ENCODE measurements around the gene PARN.

- TF ChIP-seq EZH2 (IDR thresholded peaks at IDR 0.05), result no peak
- no peak for TF ChIP-seq POLR2AphosphoS5 (IDR thresholded peaks at IDR 0.05; ENCODE audit: borderline replicate concordance, low read depth, low read length)
- TF ChIP-seq FOXP2 (optimal IDR thresholded peaks at IDR 0.05; ENCODE audit: control extremely low read depth, extremely low read length, insufficient read depth), result no peak
Measured at GRCh38 chr16:14559809-14560241, 70.2 kb downstream of the PARN start.
